ENCODE measurements around the gene FOXO6.

- no peak for TF ChIP-seq EZH2 (IDR thresholded peaks at IDR 0.05; ENCODE audit: low read length)
- TF ChIP-seq, protein P1, sequence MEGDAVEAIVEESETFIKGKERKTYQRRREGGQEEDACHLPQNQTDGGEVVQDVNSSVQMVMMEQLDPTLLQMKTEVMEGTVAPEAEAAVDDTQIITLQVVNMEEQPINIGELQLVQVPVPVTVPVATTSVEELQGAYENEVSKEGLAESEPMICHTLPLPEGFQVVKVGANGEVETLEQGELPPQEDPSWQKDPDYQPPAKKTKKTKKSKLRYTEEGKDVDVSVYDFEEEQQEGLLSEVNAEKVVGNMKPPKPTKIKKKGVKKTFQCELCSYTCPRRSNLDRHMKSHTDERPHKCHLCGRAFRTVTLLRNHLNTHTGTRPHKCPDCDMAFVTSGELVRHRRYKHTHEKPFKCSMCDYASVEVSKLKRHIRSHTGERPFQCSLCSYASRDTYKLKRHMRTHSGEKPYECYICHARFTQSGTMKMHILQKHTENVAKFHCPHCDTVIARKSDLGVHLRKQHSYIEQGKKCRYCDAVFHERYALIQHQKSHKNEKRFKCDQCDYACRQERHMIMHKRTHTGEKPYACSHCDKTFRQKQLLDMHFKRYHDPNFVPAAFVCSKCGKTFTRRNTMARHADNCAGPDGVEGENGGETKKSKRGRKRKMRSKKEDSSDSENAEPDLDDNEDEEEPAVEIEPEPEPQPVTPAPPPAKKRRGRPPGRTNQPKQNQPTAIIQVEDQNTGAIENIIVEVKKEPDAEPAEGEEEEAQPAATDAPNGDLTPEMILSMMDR (optimal IDR thresholded peaks at IDR 0.05 in 1 of 3, IDR thresholded peaks at IDR 0.05 in 1 of 3, conservative IDR thresholded peaks at IDR 0.05 in 1 of 3; ENCODE audit: extremely low read depth in 1 of 3, insufficient read depth in 2 of 3, low read length in 3 of 3) = no peak
These were observed 6.3 kb upstream of the FOXO6 start for GRCh38 chr1:41354956-41355355.
